Measurements from ENCODE around the gene TCN1.
"Not testable (repeated sequence)": the region's sequence is repeated elsewhere in the genome, so short reads cannot be mapped to it uniquely, and the experiment has no call there.

Gene TCN1

DNA sequence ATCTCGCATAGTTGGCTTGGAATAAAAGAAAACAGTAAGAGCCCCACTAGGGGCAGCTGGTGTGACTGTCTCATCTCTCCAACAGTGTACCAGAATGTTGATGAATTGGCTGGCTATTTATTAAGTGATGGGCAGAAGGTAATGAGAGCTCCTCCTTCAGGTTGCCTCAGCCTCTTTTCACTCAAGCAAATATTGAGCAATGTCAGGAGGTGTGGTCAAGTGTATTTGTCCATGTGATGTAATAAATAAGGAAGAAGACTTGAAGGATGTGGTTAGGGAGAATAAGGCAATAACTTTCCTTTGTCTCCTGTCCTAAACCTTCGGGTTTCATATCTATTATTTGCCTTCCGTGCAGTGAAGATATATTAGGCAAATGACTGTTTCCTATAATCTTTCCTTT is at the start of gene TCN1:
TCN1 (minus strand) TSS at position 91 of the 400 bp plus-strand sequence; CDS start at position 74, 17 bp downstream.
- no peak for DNase-seq (ENCODE audit: low spot score)

GRCh38 chr11:59903569-59903968 is 37.3 kb upstream of the TCN1 start:
- DNase-seq (ENCODE audit: low spot score): not testable (repeated sequence)

GRCh38 chr11:59901306-59901705 is 35.0 kb upstream of the TCN1 start:
- no peak for DNase-seq (ENCODE audit: low spot score)

- no peak for DNase-seq (ENCODE audit: low spot score)
Observed at GRCh38 chr11:59900366-59901126, 34.3 kb upstream of the TCN1 start.

DNA sequence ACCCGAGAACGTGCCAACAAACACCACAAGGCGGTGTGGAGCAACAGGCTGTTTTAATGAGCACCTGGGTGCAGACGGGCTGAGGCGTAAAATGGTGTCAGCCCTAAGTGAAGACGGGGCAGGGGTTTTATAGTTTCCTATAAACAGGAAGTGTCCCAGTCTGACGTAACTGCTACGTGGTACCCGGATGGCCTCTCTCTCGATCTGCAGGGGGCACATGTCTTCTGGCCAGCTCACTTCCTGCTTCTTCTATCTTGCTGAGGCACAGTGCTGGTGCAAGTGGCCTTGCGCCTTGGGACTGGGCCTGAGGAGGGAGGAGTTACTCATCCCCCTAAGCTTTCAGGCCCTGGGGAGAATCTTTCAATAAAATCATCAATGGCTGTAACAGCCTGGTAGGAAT is 33.2 kb upstream of the TCN1 start:
- DNase-seq (ENCODE audit: low spot score): no peak

DNA sequence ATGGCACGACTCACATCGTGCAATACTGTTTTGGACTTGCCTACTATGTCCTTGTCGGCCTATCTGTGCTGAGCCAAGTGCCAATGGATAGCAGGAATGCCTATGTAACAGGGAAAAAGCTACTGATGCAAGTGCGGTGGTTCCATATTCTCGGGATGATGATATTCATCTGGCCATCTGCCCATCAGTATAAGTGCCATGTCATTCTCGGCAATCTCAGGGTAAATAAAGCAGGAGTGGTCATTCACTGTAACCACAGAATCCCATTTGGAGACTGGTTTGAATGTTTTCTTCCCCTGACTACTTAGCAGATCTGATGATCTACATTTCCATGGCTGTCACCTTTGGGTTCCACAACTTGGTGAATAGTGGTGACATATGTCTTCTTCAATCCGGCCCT is 32.4 kb upstream of the TCN1 start:
- DNase-seq (ENCODE audit: low spot score): no peak

DNA sequence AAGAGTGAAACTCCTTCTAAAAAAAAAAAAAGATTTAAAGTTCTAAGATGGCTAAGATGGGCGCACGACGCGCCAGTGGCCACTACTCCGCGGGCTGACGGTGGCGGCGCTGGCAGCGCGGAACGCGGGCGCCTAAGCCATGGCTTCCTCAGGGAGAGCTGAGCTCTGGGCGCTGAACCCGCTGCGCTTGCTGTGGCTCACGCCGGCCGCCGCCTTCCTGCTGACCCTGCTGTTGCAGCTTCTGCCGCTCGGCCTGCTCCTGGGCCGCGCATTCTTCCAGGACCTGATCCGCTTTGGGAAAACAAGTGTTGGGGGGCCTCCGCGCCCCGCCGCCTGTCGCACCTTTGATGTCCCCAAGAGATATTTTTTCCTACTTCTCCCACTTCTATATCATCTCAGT is 31.8 kb upstream of the TCN1 start:
- DNase-seq (ENCODE audit: low spot score): no peak

DNA sequence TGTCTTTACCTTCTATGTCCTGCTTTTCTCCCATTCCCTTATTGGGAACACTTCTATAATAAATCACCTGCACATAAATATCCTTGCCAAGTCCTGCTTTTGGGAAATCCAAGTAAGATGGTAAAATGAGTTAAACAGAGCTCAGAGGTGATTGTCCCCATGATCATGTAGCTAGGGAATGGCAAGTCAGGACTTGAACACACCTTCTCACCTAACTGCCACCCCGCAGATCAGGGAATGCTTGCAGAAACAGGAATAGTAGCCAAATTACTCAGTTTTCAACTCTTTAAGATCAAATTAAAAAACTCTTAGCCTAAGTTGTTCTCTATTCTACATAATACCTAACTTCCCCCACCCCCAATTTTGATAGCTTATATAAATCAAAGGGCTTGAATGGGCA is 28.3 kb upstream of the TCN1 start:
- no peak for DNase-seq (ENCODE audit: low spot score)

DNA sequence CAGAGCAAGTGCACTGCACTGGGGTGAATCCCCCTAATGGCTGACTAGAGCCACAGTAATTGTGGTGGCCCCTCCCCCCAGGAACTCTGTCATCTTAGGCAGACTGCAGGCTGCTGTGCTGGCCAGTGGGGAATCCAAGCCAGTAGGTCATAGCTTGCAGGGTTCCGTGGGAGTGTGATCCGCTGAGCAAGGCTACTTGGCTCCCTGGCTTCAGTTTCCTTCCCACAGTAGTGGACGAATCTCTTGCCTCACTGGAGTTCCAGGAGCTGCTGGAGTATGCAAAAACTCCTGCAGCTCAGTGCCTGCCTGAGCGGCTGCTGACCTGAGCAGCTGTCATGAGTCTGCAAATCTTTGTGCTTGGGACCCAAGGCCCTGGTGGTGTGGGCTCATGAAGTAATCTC is 25.5 kb upstream of the TCN1 start:
- DNase-seq (ENCODE audit: low spot score): no peak

DNA sequence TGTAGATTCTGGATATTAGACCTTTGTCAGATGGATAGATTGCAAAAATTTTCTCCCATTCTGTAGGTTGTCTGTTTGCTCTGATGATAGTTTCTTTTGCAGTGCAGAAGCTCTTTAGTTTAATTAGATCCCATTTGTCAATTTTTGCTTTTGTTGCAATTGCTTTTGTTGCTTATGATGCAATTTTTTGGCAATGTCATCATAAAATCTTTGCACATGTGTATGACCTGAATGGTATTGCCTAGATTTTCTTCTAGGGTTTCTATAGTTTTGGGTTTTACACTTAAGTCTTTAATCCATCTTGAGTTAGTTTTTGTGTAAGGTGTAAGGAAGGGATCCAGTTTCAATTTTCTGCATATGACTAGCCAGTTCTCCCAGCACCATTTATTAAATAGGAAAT is 20.9 kb upstream of the TCN1 start:
- DNase-seq (ENCODE audit: low spot score): not testable (repeated sequence)

DNA sequence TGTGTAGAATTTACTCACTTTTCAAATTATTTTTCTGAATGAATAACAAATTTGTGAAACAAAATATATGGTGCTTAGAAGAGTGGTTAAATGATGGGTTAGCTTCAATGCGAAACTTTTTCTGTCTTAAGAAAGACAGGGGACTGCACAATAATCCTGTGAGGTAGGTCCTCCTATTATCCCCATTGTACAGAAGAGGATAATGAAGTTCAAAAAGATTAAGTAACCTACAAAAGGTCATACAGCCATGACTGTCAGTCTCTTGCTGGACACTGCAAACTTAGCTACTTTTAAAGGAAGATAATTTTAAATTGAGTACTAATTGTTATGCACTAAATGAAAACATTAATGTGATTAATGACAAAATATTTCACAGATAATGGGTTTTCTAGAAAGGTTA is 17.3 kb upstream of the TCN1 start:
- DNase-seq (ENCODE audit: low spot score): no peak

GRCh38 chr11:59879567-59879966 is 13.3 kb upstream of the TCN1 start:
- no peak for DNase-seq (ENCODE audit: low spot score)

DNA sequence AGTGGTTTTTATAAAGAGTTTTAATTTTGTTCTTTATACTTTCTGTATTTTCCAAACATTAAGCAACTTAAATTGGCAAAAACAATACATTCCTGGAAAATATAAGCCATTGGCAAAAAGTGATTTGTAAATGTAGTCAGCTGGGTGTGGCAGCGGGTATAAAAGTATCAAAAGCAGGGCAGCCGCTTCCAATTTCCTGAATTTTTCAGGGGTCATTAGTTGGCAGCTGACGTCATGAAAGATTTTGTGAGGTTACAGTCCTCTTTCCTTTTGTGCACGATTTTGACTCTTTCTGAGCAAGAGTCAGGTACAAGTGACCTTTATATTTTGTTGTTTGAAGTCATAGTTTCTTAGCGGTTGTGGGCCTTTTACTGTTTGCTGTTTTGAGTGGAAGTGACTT is 12.3 kb upstream of the TCN1 start, which contains the start of gene OOSP3:
OOSP3 (plus strand) TSS at position 208 of the 400 bp plus-strand sequence; CDS start at position 235, 27 bp downstream.
- no peak for DNase-seq (ENCODE audit: low spot score)

GRCh38 chr11:59877784-59878183 is 11.5 kb upstream of the TCN1 start:
- DNase-seq (ENCODE audit: low spot score): no peak

GRCh38 chr11:59877325-59877724 is 11.0 kb upstream of the TCN1 start:
- no peak for DNase-seq (ENCODE audit: low spot score)

DNA sequence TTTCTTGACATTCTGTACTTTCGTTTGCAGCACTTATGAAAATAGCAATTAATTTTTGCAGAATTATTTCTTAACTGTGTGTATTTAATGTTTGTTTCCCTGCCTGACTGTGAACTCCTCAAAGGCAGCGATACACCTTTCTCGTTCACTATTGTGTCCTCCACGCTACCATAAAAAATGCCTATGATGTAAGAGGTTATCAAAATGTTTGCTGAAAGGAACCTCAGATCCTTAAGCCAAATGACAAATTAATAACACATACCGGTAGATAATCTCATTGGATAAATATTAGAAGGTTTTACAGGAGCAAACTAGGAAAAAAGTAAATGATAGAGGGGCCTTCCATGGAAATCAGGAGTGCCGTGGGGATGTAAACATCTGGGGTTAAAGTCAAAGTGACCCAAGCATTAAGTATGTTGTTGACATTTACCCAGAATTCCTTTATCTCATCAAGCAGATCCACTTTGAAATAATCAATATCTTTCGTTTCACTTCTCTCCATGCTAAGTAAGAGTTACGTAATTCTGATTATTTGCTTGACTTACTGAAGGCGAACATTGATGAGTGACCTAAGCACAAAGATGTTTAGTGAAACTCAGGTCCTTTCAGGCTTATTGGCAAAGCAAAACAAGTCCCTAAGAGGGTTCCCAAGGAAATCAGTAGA is 9.7 kb upstream of the TCN1 start:
- no peak for DNase-seq (ENCODE audit: low spot score)

DNA sequence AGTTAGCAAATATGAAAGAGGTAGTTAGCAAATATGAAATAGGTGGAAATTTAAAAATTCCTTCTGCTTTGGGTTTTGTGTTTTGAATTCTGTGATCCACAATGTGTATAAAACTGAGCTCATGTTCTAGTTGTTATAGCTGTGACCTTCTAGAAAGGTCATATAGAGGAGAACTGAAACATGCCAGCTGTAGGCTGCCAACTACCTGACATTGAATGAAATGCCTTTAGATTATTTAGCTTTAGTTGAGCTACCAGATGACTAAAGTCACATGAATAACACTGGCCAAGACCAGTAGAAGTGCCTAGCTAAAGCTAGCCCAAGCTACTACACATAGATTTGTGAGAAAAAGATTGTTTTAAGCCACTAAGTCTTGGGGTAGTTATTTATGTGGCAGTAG is 5.8 kb upstream of the TCN1 start:
- DNase-seq (ENCODE audit: low spot score): no peak

- DNase-seq (ENCODE audit: low spot score): no peak
Observed at GRCh38 chr11:59867946-59868345, 1.7 kb upstream of the TCN1 start.

GRCh38 chr11:59866836-59867235 is 549 bp upstream of the TCN1 start:
- DNase-seq (ENCODE audit: low spot score): no peak

DNA sequence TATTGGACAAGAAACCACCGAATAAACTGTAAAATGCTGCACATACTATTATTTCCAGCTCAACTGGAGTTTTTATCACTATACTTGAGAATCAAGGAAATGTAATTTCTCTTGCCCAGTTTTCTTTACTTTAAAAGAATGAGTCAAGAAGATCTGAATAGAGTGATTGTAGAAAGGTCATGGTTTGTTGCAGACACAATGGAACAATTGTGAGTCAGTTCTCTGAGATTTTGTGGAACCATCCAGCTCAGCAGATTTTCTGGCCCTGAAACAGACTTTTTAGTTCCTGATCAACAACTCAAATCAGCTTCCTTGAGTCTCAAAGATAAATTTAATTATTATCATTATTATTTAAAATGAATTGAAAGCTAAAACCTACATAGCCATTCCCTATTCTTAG is 1.3 kb downstream of the TCN1 start:
- no peak for DNase-seq (ENCODE audit: low spot score)

- DNase-seq (ENCODE audit: low spot score): no peak
Observed at GRCh38 chr11:59862252-59862651, 4.0 kb downstream of the TCN1 start.

- no peak for DNase-seq (ENCODE audit: low spot score)
Observed at GRCh38 chr11:59859673-59860072, 6.6 kb downstream of the TCN1 start.
